OCI-LY7 (cell line): Measurements from ENCODE around the gene ARL13B. TPM values are rescaled to one million over a fixed set of nuclear protein-coding genes. Genes with fewer than 3 reads are reported as not detected.
A peak's percentile ranks its signal among the peaks of the same experiment; 100 is the strongest.

Experiments
- BruUV-seq: library from RNA; stranded (reverse); fragments of 400-500 nt; replicated peaks from 2 replicates; lab custom pipeline; 2021; lab: Mats Ljungman, UMichigan
- CTCF ChIA-PET: fragments of 300-600 bp; sonication (Branson Sonifier 250); formaldehyde crosslinking; loops from one replicate; lab custom pipeline; 2022; ENCODE audit warnings: antibody characterized with exemption; ENCODE audit not compliant: unreplicated experiment; lab: Charles Lee
- POLR2A ChIA-PET: fragments of 300-600 bp; sonication (Branson Sonifier 250); formaldehyde crosslinking; loops from one replicate; lab custom pipeline; 2022; ENCODE audit warnings: antibody characterized with exemption; lab: Charles Lee
- DNase-seq: peaks from one replicate; pipeline ENCODE4 v3.0.0-alpha.2; 2015; ENCODE audit warnings: low spot score
- H2AFZ ChIP-seq: fragments of 200-600 bp; sonication (generic), shearing (Covaris generic); 2 replicates; pipeline ENCODE4 v1.6.1; 2014; ENCODE audit warnings: mild to moderate bottlenecking, antibody characterized with exemption, low read length, moderate library complexity
- H3K27ac ChIP-seq: fragments of 200-600 bp; sonication (generic); 2 replicates; pipeline ENCODE4 v1.5.1; 2014; ENCODE audit warnings: mixed run types, low read depth, mild to moderate bottlenecking, moderate library complexity, low read length, inconsistent platforms; ENCODE audit not compliant: poor library complexity, severe bottlenecking
- H3K36me3 ChIP-seq: fragments of 200-600 bp; sonication (generic); 2 replicates; pipeline ENCODE4 v1.6.1; 2014; ENCODE audit warnings: mild to moderate bottlenecking, antibody characterized with exemption, low read length, moderate library complexity, mixed read lengths; ENCODE audit not compliant: insufficient read depth
- H3K4me1 ChIP-seq: fragments of 200-600 bp; sonication (generic); 2 replicates; pipeline ENCODE4 v1.5.1; 2014; ENCODE audit warnings: mild to moderate bottlenecking, low read length; ENCODE audit not compliant: insufficient read depth, poor library complexity, severe bottlenecking
- H3K4me2 ChIP-seq: fragments of 200-600 bp; sonication (generic); 2 replicates; pipeline ENCODE4 v1.6.1; 2014; ENCODE audit warnings: mild to moderate bottlenecking, low read length
- H3K4me3 ChIP-seq: fragments of 200-600 bp; sonication (generic); 2 replicates; pipeline ENCODE4 v1.5.1; 2014; ENCODE audit warnings: mild to moderate bottlenecking, low read depth, low read length; ENCODE audit not compliant: poor library complexity, severe bottlenecking
- H3K79me2 ChIP-seq: fragments of 200-600 bp; sonication (generic); 2 replicates; pipeline ENCODE4 v1.6.1; 2016; ENCODE audit warnings: low read depth, mild to moderate bottlenecking, low read length, moderate library complexity, mixed read lengths; ENCODE audit not compliant: insufficient read depth
- H3K9me2 ChIP-seq: fragments of 200-600 bp; sonication (generic); 2 replicates; pipeline ENCODE4 v1.6.1; 2016; ENCODE audit warnings: mild to moderate bottlenecking, low read length, mixed read lengths; ENCODE audit not compliant: insufficient read depth
- H3K9me3 ChIP-seq: fragments of 200-600 bp; sonication (generic); 2 replicates; pipeline ENCODE4 v1.6.1; 2014; ENCODE audit warnings: mild to moderate bottlenecking, mixed run types, low read length, mixed read lengths
- H4K20me1 ChIP-seq: fragments of 200-600 bp; sonication (generic); 2 replicates; pipeline ENCODE4 v1.6.1; 2014; ENCODE audit warnings: mild to moderate bottlenecking, antibody characterized with exemption, low read length, moderate library complexity, mixed read lengths; ENCODE audit not compliant: insufficient read depth
- CTCF ChIP-seq: fragments of 200-600 bp; sonication (generic); conservative IDR thresholded peaks from 2 replicates; pipeline ENCODE4 v1.5.1; 2014; ENCODE audit warnings: mild to moderate bottlenecking, antibody characterized with exemption, low read length, moderate library complexity, mixed read lengths
- EZH2phosphoT487 ChIP-seq: fragments of 200-600 bp; sonication (generic); IDR thresholded peaks from 2 replicates; pipeline ENCODE4 v1.6.1; 2018; ENCODE audit warnings: low read depth, borderline replicate concordance, mild to moderate bottlenecking, mixed run types, antibody characterized with exemption, low read length, moderate library complexity, mixed read lengths
- intact Hi-C: fragments of 100-400 bp; cut with micrococcal nuclease; formaldehyde crosslinking; loops from one replicate; pipeline ENCODE4 v1.10.0; 2022; ENCODE audit not compliant: unreplicated experiment
- total RNA-seq, 2 experiments: library from RNA; depleted of rRNA in 1 of 2; stranded (reverse); fragments of >200 nt in 1 of 2; shearing (Covaris generic) in 1 of 2; gene quantifications; 2 replicates each; pipeline ENCODE4 v1.2.3, GENCODE V29; 2014 to 2022

ARL13B gene
- total RNA-seq, 2 experiments from 2014 or later = 5.4 to 12.0 TPM

DNA sequence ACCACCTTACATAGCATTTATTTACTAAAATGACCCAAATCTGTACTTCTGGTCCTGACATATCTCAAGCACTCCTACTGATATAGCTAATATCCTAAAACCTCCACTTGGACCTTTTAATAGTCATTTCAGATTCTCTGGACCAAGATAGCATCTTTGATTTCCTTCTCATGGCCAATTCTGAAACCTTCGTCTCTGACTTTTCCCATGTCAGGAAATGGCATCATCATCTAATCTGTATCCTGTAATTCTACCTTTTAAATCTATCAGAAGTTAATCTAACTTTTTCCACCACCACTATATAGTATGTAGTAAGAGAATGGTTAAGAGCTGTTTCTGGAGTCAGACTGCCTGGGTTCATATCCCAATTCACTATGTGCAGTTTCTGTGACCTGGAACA, 32.2 kb downstream of the ARL13B start:
- Histone ChIP-seq H3K4me2 (no peak overlapping the region), H3K79me2 (no peaks in the 10 kb centered on the region), H3K4me3 (no peak overlapping the region), H4K20me1 (no peaks in the 10 kb centered on the region), H3K4me1 (peaks cover 4% of the 10 kb centered on the region), H3K9me2 (no peaks in the 10 kb centered on the region), H2AFZ (no peak overlapping the region), H3K9me3 (no peaks in the 10 kb centered on the region), H3K27ac (no peak overlapping the region), H3K36me3 (no peaks in the 10 kb centered on the region; the same call in 1 of the 2 replicates)
- ChIA-PET CTCF (no interaction called here), POLR2A (interaction anchor here (1.6 kb wide), 1 partner anchor 11 kb away, joined by 3 read pairs; no protein-coding TSS in a partner anchor)
- no peak for TF ChIP-seq EZH2phosphoT487
- no peak for TF ChIP-seq CTCF
- intact Hi-C loops = no loop called here
- BruUV-seq = no TSS peak
- no peak for DNase-seq

- no peaks in the 10 kb centered on the region for H3K9me2 ChIP-seq
- no peak overlapping the region for H3K4me2 ChIP-seq
- peaks cover 4% of the 10 kb centered on the region for H3K4me1 ChIP-seq
- H3K36me3 ChIP-seq = no peaks in the 10 kb centered on the region
- DNase-seq = peak; percentile 12
- no peaks in the 10 kb centered on the region for H3K9me3 ChIP-seq
- no peak overlapping the region for H3K27ac ChIP-seq
- ChIA-PET POLR2A (interaction anchor here (0.5 to 1.7 kb wide), 4 partner anchors 9 to 48 kb away, joined by 3 to 5 read pairs (median 3); partner anchors contain the start of genes DHFR2 and NSUN3), CTCF (no interaction called here)
- TF ChIP-seq EZH2phosphoT487 (no peak), CTCF (no peak)
- no peaks in the 10 kb centered on the region for H4K20me1 ChIP-seq
- no TSS peak for BruUV-seq
- no peak overlapping the region for H2AFZ ChIP-seq
- intact Hi-C loops = no loop called here
- H3K4me3 ChIP-seq = no peak overlapping the region
- H3K79me2 ChIP-seq = no peaks in the 10 kb centered on the region
Observed at GRCh38 chr3:94015025-94015424, 35.1 kb downstream of the ARL13B start.

GRCh38 chr3:94019659-94020058, 39.7 kb downstream of the ARL13B start:
- BruUV-seq = no TSS peak
- TF ChIP-seq EZH2phosphoT487 = no peak
- no peak for TF ChIP-seq CTCF
- Histone ChIP-seq H3K4me1 (peaks cover 4% of the 10 kb centered on the region), H3K79me2 (no peaks in the 10 kb centered on the region), H3K9me2 (no peaks in the 10 kb centered on the region), H2AFZ (no peak overlapping the region), H3K4me3 (no peak overlapping the region), H3K9me3 (no peaks in the 10 kb centered on the region), H3K27ac (no peak overlapping the region), H4K20me1 (no peaks in the 10 kb centered on the region), H3K4me2 (no peak overlapping the region), H3K36me3 (no peaks in the 10 kb centered on the region)
- intact Hi-C loops = loop anchor here (5.0 kb wide), 1 partner anchor 48 kb away; no protein-coding TSS in a partner anchor
- ChIA-PET POLR2A (interaction anchor here (0.6 to 1.6 kb wide), 4 partner anchors 12 to 89 kb away, joined by 4 to 7 read pairs (median 4); partner anchors contain the start of genes DHFR2 and NSUN3), CTCF (no interaction called here)
- DNase-seq = no peak
